GM19455 (cell line): ENCODE measurements around the gene TTC32.
"Not testable (repeated sequence)": the region's sequence is repeated elsewhere in the genome, so short reads cannot be mapped to it uniquely, and the experiment has no call there.

Source experiments
- ATAC-seq: cut with Tn5 transposase; IDR thresholded peaks from one replicate; pipeline ENCODE4 v1.9.1; 2021; ENCODE audit not compliant: unreplicated experiment

TTC32 gene

GRCh38 chr2:19901442-19902215 is at the start of gene TTC32:
TTC32 (minus strand) TSS chr2:19901983; CDS start chr2:19901854, 129 bp downstream.
- ATAC-seq = peak; percentile 83

GRCh38 chr2:19949071-19949470 is 47.3 kb upstream of the TTC32 start:
- no peak for ATAC-seq

- no peak for ATAC-seq
Observed at GRCh38 chr2:19947184-19947940, 45.6 kb upstream of the TTC32 start.

- no peak for ATAC-seq
Observed at GRCh38 chr2:19944205-19944845, 42.5 kb upstream of the TTC32 start.

- no peak for ATAC-seq
Observed at GRCh38 chr2:19943189-19943588, 41.4 kb upstream of the TTC32 start.

GRCh38 chr2:19942199-19942598 is 40.4 kb upstream of the TTC32 start:
- ATAC-seq = no peak

GRCh38 chr2:19937004-19937403 is 35.2 kb upstream of the TTC32 start:
- no peak for ATAC-seq

- no peak for ATAC-seq
Observed at GRCh38 chr2:19936203-19936602, 34.4 kb upstream of the TTC32 start.

- ATAC-seq = peak; percentile 85
Observed at GRCh38 chr2:19933351-19933981, 31.7 kb upstream of the TTC32 start.

GRCh38 chr2:19932928-19933327 is 31.1 kb upstream of the TTC32 start:
- ATAC-seq = peak; percentile 39

GRCh38 chr2:19929226-19929625 is 27.4 kb upstream of the TTC32 start:
- no peak for ATAC-seq

GRCh38 chr2:19927816-19928215 is 26.0 kb upstream of the TTC32 start:
- not testable (repeated sequence) for ATAC-seq

- ATAC-seq = not testable (repeated sequence)
Observed at GRCh38 chr2:19924526-19924925, 22.7 kb upstream of the TTC32 start.

- ATAC-seq = not testable (repeated sequence)
Observed at GRCh38 chr2:19922188-19922587, 20.4 kb upstream of the TTC32 start.

- no peak for ATAC-seq
Observed at GRCh38 chr2:19916385-19916950, 14.7 kb upstream of the TTC32 start.

- no peak for ATAC-seq
Observed at GRCh38 chr2:19914266-19914975, 12.6 kb upstream of the TTC32 start.

- ATAC-seq = no peak
Observed at GRCh38 chr2:19911808-19912509, 10.2 kb upstream of the TTC32 start.

GRCh38 chr2:19902216-19902740 is 495 bp upstream of the TTC32 start:
- ATAC-seq = peak; percentile 1

- ATAC-seq = peak; percentile 8
Observed at GRCh38 chr2:19900931-19901441, 797 bp downstream of the TTC32 start.
